Neural progenitor cell (in vitro differentiated cells): ENCODE data around the gene RBM42. TPM values are rescaled to one million over a fixed set of nuclear protein-coding genes. Genes with fewer than 3 reads are reported as not detected.

Experiments
- DNase-seq: peaks from one replicate; pipeline ENCODE4 v3.0.0-alpha.2; 2016; ENCODE audit warnings: low spot score
- H2AFZ ChIP-seq: fragments of 200-600 bp; sonication (generic); replicated peaks from 2 replicates; pipeline ENCODE4 v1.6.1; 2016; ENCODE audit warnings: antibody characterized with exemption
- H3F3A ChIP-seq: fragments of 200-600 bp; sonication (generic); 2 replicates; pipeline ENCODE4 v1.6.1; 2016; ENCODE audit warnings: antibody characterized with exemption, low read depth
- H3K27ac ChIP-seq: fragments of 200-600 bp; sonication (generic); 2 replicates; pipeline ENCODE4 v1.5.1; 2016; ENCODE audit warnings: mild to moderate bottlenecking
- H3K27me3 ChIP-seq: fragments of 200-600 bp; sonication (generic); 2 replicates; pipeline ENCODE4 v1.6.1; 2016; ENCODE audit warnings: mild to moderate bottlenecking, moderate library complexity
- H3K36me3 ChIP-seq: fragments of 200-600 bp; sonication (generic); 2 replicates; pipeline ENCODE4 v1.5.1; 2016
- H3K4me1 ChIP-seq: fragments of 200-600 bp; sonication (generic); 2 replicates; pipeline ENCODE4 v1.6.1; 2016; ENCODE audit warnings: mixed run types
- H3K4me2 ChIP-seq: fragments of 200-600 bp; sonication (generic); 2 replicates; pipeline ENCODE4 v1.6.1; 2016
- H3K4me3 ChIP-seq: fragments of 200-600 bp; sonication (generic); 2 replicates; pipeline ENCODE4 v1.5.1; 2016
- H3K79me2 ChIP-seq: fragments of 200-600 bp; sonication (generic); 2 replicates; pipeline ENCODE4 v1.6.1; 2016; ENCODE audit warnings: low read depth
- H3K9ac ChIP-seq: fragments of 200-600 bp; sonication (generic); 2 replicates; pipeline ENCODE4 v1.6.1; 2016
- H3K9me3 ChIP-seq: fragments of 200-600 bp; sonication (generic); 2 replicates; pipeline ENCODE4 v1.5.1; 2016; ENCODE audit warnings: low read depth
- H4K20me1 ChIP-seq: fragments of 200-600 bp; sonication (generic); 2 replicates; pipeline ENCODE4 v1.6.1; 2016; ENCODE audit warnings: low read depth
- H3K27ac Mint-ChIP-seq: 3 replicates; pipeline ENCODE4 v1.8.0; 2021; ENCODE audit warnings: mixed read lengths
- H3K27me3 Mint-ChIP-seq: 2 replicates; pipeline ENCODE4 v1.8.0; 2022; ENCODE audit warnings: low read depth, mild to moderate bottlenecking, inconsistent platforms, moderate library complexity, mixed read lengths; ENCODE audit not compliant: insufficient read depth
- H3K36me3 Mint-ChIP-seq: 3 replicates; pipeline ENCODE4 v1.8.0; 2021; ENCODE audit warnings: mixed read lengths
- H3K4me1 Mint-ChIP-seq: 3 replicates; pipeline ENCODE4 v1.8.0; 2021; ENCODE audit warnings: mixed read lengths
- H3K4me3 Mint-ChIP-seq: 3 replicates; pipeline ENCODE4 v1.8.0; 2021; ENCODE audit warnings: mild to moderate bottlenecking, moderate library complexity, mixed read lengths
- H3K9me3 Mint-ChIP-seq: 3 replicates; pipeline ENCODE4 v1.8.0; 2020; ENCODE audit warnings: mixed read lengths
- CTCF ChIP-seq: fragments of 200-600 bp; sonication (generic); IDR thresholded peaks from 2 replicates; pipeline ENCODE4 v1.5.1; 2017; ENCODE audit warnings: antibody characterized with exemption, mild to moderate bottlenecking
- EZH2 ChIP-seq: fragments of 200-600 bp; sonication (generic); IDR thresholded peaks from 2 replicates; pipeline ENCODE4 v1.6.1; 2017; ENCODE audit warnings: antibody characterized with exemption, mild to moderate bottlenecking, moderate library complexity
- EZH2phosphoT487 ChIP-seq: fragments of 200-600 bp; sonication (generic); IDR thresholded peaks from 2 replicates; pipeline ENCODE4 v1.6.1; 2017; ENCODE audit warnings: antibody characterized with exemption
- total RNA-seq: library from RNA; depleted of rRNA; stranded (reverse); fragments of >200 nt; gene quantifications from 2 replicates; pipeline ENCODE4 v1.2.3, GENCODE V29; 2015; ENCODE audit warnings: low replicate concordance

RBM42 gene
- total RNA-seq, 1 donor from 2014 or later, result 20.1 TPM

- Histone ChIP-seq H3F3A (peaks cover 11% of the 10 kb centered on the region), H3K9ac (no peak overlapping the region), H3K4me3 (no peak overlapping the region), H3K9me3 (no peaks in the 10 kb centered on the region), H4K20me1 (no peaks in the 10 kb centered on the region), H3K36me3 (no peaks in the 10 kb centered on the region), H3K79me2 (no peaks in the 10 kb centered on the region), H3K27ac (no peak overlapping the region), H2AFZ (no peak overlapping the region), H3K27me3 (peaks cover 44% of the 10 kb centered on the region), H3K4me2 (no peak overlapping the region), H3K4me1 (no peaks in the 10 kb centered on the region)
- TF ChIP-seq EZH2phosphoT487, result no peak
- TF ChIP-seq EZH2, result no peak
- TF ChIP-seq CTCF, result no peak
- H3K4me3 Mint-ChIP-seq, result no peak overlapping the region
- no peak for DNase-seq
- peaks cover 2% of the 10 kb centered on the region for H3K4me1 Mint-ChIP-seq
- H3K36me3 Mint-ChIP-seq, result no peaks in the 10 kb centered on the region
- H3K27me3 Mint-ChIP-seq, result peaks cover 28% of the 10 kb centered on the region
- H3K27ac Mint-ChIP-seq, result no peak overlapping the region
- no peaks in the 10 kb centered on the region for H3K9me3 Mint-ChIP-seq
Measured at GRCh38 chr19:35670686-35671085, 41.9 kb downstream of the RBM42 start.

- Mint-ChIP-seq H3K27me3 (peaks cover 32% of the 10 kb centered on the region), H3K27ac (no peak overlapping the region), H3K4me1 (peaks cover 2% of the 10 kb centered on the region), H3K9me3 (no peaks in the 10 kb centered on the region), H3K4me3 (peak overlapping the region; percentile 2), H3K36me3 (no peaks in the 10 kb centered on the region)
- Histone ChIP-seq H3K36me3 (no peaks in the 10 kb centered on the region), H3K4me3 (no peak overlapping the region), H3K4me2 (no peak overlapping the region), H3K27ac (no peak overlapping the region), H3K79me2 (no peaks in the 10 kb centered on the region), H3K27me3 (peaks cover 44% of the 10 kb centered on the region), H2AFZ (no peak overlapping the region), H3K4me1 (no peaks in the 10 kb centered on the region), H3F3A (peaks cover 11% of the 10 kb centered on the region), H3K9me3 (no peaks in the 10 kb centered on the region), H4K20me1 (no peaks in the 10 kb centered on the region), H3K9ac (no peak overlapping the region)
- TF ChIP-seq CTCF, result no peak
- no peak for TF ChIP-seq EZH2phosphoT487
- TF ChIP-seq EZH2, result no peak
- DNase-seq, result no peak
Measured at GRCh38 chr19:35671818-35672217, 43.0 kb downstream of the RBM42 start.

GRCh38 chr19:35673121-35673804, 44.4 kb downstream of the RBM42 start:
- Mint-ChIP-seq H3K4me3 (peak overlapping the region; percentile 79), H3K4me1 (peaks cover 2% of the 10 kb centered on the region), H3K27me3 (peaks cover 32% of the 10 kb centered on the region), H3K9me3 (no peaks in the 10 kb centered on the region), H3K27ac (no peak overlapping the region), H3K36me3 (no peaks in the 10 kb centered on the region)
- DNase-seq, result peak; percentile 66
- Histone ChIP-seq H4K20me1 (no peaks in the 10 kb centered on the region), H3K4me1 (no peaks in the 10 kb centered on the region), H3K36me3 (no peaks in the 10 kb centered on the region), H3K9ac (no peak overlapping the region), H3K27me3 (peaks cover 44% of the 10 kb centered on the region), H3K27ac (no peak overlapping the region), H2AFZ (peak overlapping the region; percentile 100), H3K79me2 (no peaks in the 10 kb centered on the region), H3K4me2 (peak overlapping the region; percentile 94), H3F3A (peaks cover 11% of the 10 kb centered on the region), H3K4me3 (peak overlapping the region; percentile 71), H3K9me3 (no peaks in the 10 kb centered on the region)
- TF ChIP-seq EZH2phosphoT487, result no peak
- TF ChIP-seq EZH2, result no peak

GRCh38 chr19:35675589-35676140, 46.8 kb downstream of the RBM42 start:
- H3K79me2 ChIP-seq, result no peaks in the 10 kb centered on the region
- peaks cover 29% of the 10 kb centered on the region for H3K27me3 Mint-ChIP-seq
- H3K4me3 Mint-ChIP-seq, result no peak overlapping the region
- H3K4me1 Mint-ChIP-seq, result peaks cover 2% of the 10 kb centered on the region
- no peaks in the 10 kb centered on the region for H3K9me3 ChIP-seq
- no peak overlapping the region for H3K9ac ChIP-seq
- H3F3A ChIP-seq, result peaks cover 11% of the 10 kb centered on the region
- H3K36me3 ChIP-seq, result no peaks in the 10 kb centered on the region
- H3K9me3 Mint-ChIP-seq, result no peaks in the 10 kb centered on the region
- H3K4me2 ChIP-seq, result no peak overlapping the region
- no peaks in the 10 kb centered on the region for H3K36me3 Mint-ChIP-seq
- no peak overlapping the region for H3K27ac ChIP-seq
- H3K27ac Mint-ChIP-seq, result no peak overlapping the region
- DNase-seq, result no peak
- H3K4me3 ChIP-seq, result no peak overlapping the region
- TF ChIP-seq EZH2 (no peak), EZH2phosphoT487 (no peak), CTCF (no peak)
- no peak overlapping the region for H2AFZ ChIP-seq
- H3K4me1 ChIP-seq, result no peaks in the 10 kb centered on the region
- no peaks in the 10 kb centered on the region for H4K20me1 ChIP-seq
- H3K27me3 ChIP-seq, result peaks cover 30% of the 10 kb centered on the region
